NCI-H1105 treated with DMSO at 0.1 percent for 48 hours (cell line): ENCODE data around the gene INHBB.
"Not testable (repeated sequence)": the region's sequence is repeated elsewhere in the genome, so short reads cannot be mapped to it uniquely, and the experiment has no call there.

Source experiments
- DNase-seq: peaks from one replicate; lab custom pipeline; 2025; lab: John Stamatoyannopoulos, UW

The INHBB gene

GRCh38 chr2:120381661-120382060 lies 35.7 kb downstream of the INHBB start:
- DNase-seq: no peak

GRCh38 chr2:120382541-120383144 lies 36.7 kb downstream of the INHBB start:
- no peak for DNase-seq

GRCh38 chr2:120383191-120383590 lies 37.3 kb downstream of the INHBB start:
- no peak for DNase-seq

GRCh38 chr2:120383631-120384340 lies 37.9 kb downstream of the INHBB start:
- DNase-seq: no peak

GRCh38 chr2:120384486-120385354 lies 38.8 kb downstream of the INHBB start:
- no peak for DNase-seq

GRCh38 chr2:120385355-120386127 lies 39.6 kb downstream of the INHBB start:
- DNase-seq: no peak

- no peak for DNase-seq
Observed at GRCh38 chr2:120388222-120389035, 42.5 kb downstream of the INHBB start.

- DNase-seq: no peak
Observed at GRCh38 chr2:120389036-120389391, 43.1 kb downstream of the INHBB start.

- no peak for DNase-seq
Observed at GRCh38 chr2:120390381-120391055, 44.6 kb downstream of the INHBB start.

- not testable (repeated sequence) for DNase-seq
Observed at GRCh38 chr2:120391382-120391781, 45.4 kb downstream of the INHBB start.

GRCh38 chr2:120391911-120392665 lies 46.2 kb downstream of the INHBB start:
- no peak for DNase-seq

- no peak for DNase-seq
Observed at GRCh38 chr2:120392923-120393322, 47.0 kb downstream of the INHBB start.

GRCh38 chr2:120393456-120393855 lies 47.5 kb downstream of the INHBB start:
- no peak for DNase-seq

- no peak for DNase-seq
Observed at GRCh38 chr2:120394764-120395163, 48.8 kb downstream of the INHBB start.

- DNase-seq: no peak
Observed at GRCh38 chr2:120395221-120396012, 49.5 kb downstream of the INHBB start.

GRCh38 chr2:120396013-120396860 lies 50.3 kb downstream of the INHBB start:
- DNase-seq: peak; percentile 89

GRCh38 chr2:120396861-120397811 lies 51.2 kb downstream of the INHBB start:
- no peak for DNase-seq
